ENCODE measurements around the gene RPL41.

DNA sequence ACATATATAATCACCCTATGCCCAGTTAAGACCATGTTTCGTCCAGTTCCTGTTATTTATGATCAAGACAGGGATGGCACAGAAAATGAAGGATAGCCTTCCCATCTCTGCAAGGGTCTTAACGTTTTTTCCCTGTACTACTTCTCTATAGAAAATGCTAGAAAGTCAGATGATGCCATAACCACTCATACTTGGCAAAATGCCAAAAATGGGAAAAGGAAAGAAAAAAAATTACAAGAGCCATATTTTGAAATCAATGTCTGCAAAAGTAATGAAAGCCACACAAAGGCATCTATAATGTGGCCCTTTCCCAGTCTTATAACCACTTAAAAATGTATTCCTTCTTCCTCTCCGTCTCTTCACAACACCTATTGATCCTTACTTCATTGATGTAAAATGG lies 34.1 kb downstream of the RPL41 start:
- TF ChIP-seq POLR2A (IDR thresholded peaks at IDR 0.05) (no peak), CTCF (IDR thresholded peaks at IDR 0.05) (no peak)

Data from heart left ventricle (tissue), 13 donors.